ENCODE measurements around the gene KCNS1. TPM values are rescaled to one million over a fixed set of nuclear protein-coding genes. Genes with fewer than 3 reads are reported as not detected.
A peak's percentile ranks its signal among the peaks of the same experiment; 100 is the strongest.

The KCNS1 gene
- total RNA-seq, 1 donor from 2014 or later: 2.2 TPM

GRCh38 chr20:45095805-45096238 is 5.1 kb downstream of the KCNS1 start:
- H3K4me3 Mint-ChIP-seq (ENCODE audit: unreplicated experiment): no peak overlapping the region
- Histone ChIP-seq H2AFZ (ENCODE audit: low read depth, low read length) (no peak overlapping the region), H3K4me3 (ENCODE audit: insufficient read depth, low read depth, low read length) (no peak overlapping the region), H3K27me3 (ENCODE audit: insufficient read depth, low read length) (peaks cover 29% of the 10 kb centered on the region), H3K9me3 (ENCODE audit: insufficient read depth, low read depth, low read length) (no peaks in the 10 kb centered on the region), H3K9ac (ENCODE audit: low read length) (no peak overlapping the region), H3K36me3 (ENCODE audit: insufficient read depth, low read length) (no peaks in the 10 kb centered on the region), H3K4me2 (ENCODE audit: low read length) (no peak overlapping the region), H3K4me1 (ENCODE audit: insufficient read depth, low read length) (peaks cover 6% of the 10 kb centered on the region), H4K20me1 (ENCODE audit: insufficient read depth, low read length) (no peaks in the 10 kb centered on the region), H3K79me2 (ENCODE audit: insufficient read depth, low read length) (no peaks in the 10 kb centered on the region), H3K27ac (ENCODE audit: low read depth, low read length) (no peak overlapping the region)
- H3K36me3 Mint-ChIP-seq (ENCODE audit: low read depth, unreplicated experiment): peaks cover 10% of the 10 kb centered on the region
- peaks cover 1% of the 10 kb centered on the region for H3K4me1 Mint-ChIP-seq (ENCODE audit: low read depth, unreplicated experiment)
- peak; percentile 66 for TF ChIP-seq CTCF (IDR thresholded peaks at IDR 0.05; ENCODE audit: insufficient read depth, low read depth, low read length)
- no peak for TF ChIP-seq EZH2 (IDR thresholded peaks at IDR 0.05; ENCODE audit: insufficient read depth, low read length)
- DNase-seq (ENCODE audit: low read depth) (no peak), FAIRE-seq (no peak)
- no peak overlapping the region for H3K27ac Mint-ChIP-seq (ENCODE audit: unreplicated experiment)
- peaks cover 20% of the 10 kb centered on the region for H3K27me3 Mint-ChIP-seq (ENCODE audit: low read depth, unreplicated experiment)
- H3K9me3 Mint-ChIP-seq (ENCODE audit: unreplicated experiment): peaks cover 3% of the 10 kb centered on the region

GRCh38 chr20:45094864-45095574 is 5.9 kb downstream of the KCNS1 start:
- Histone ChIP-seq H3K9ac (ENCODE audit: low read length) (no peak overlapping the region), H4K20me1 (ENCODE audit: insufficient read depth, low read length) (no peaks in the 10 kb centered on the region), H3K27ac (ENCODE audit: low read depth, low read length) (no peak overlapping the region), H3K4me1 (ENCODE audit: insufficient read depth, low read length) (peaks cover 6% of the 10 kb centered on the region), H3K79me2 (ENCODE audit: insufficient read depth, low read length) (no peaks in the 10 kb centered on the region), H3K36me3 (ENCODE audit: insufficient read depth, low read length) (no peaks in the 10 kb centered on the region), H3K27me3 (ENCODE audit: insufficient read depth, low read length) (peaks cover 29% of the 10 kb centered on the region), H3K4me3 (ENCODE audit: insufficient read depth, low read depth, low read length) (no peak overlapping the region), H3K9me3 (ENCODE audit: insufficient read depth, low read depth, low read length) (no peaks in the 10 kb centered on the region), H2AFZ (ENCODE audit: low read depth, low read length) (no peak overlapping the region), H3K4me2 (ENCODE audit: low read length) (no peak overlapping the region)
- H3K27me3 Mint-ChIP-seq (ENCODE audit: low read depth, unreplicated experiment): peaks cover 16% of the 10 kb centered on the region
- DNase-seq (ENCODE audit: low read depth): no peak
- H3K9me3 Mint-ChIP-seq (ENCODE audit: unreplicated experiment): peaks cover 3% of the 10 kb centered on the region
- no peak for FAIRE-seq
- H3K4me1 Mint-ChIP-seq (ENCODE audit: low read depth, unreplicated experiment): peaks cover 7% of the 10 kb centered on the region
- no peak overlapping the region for H3K27ac Mint-ChIP-seq (ENCODE audit: unreplicated experiment)
- H3K36me3 Mint-ChIP-seq (ENCODE audit: low read depth, unreplicated experiment): peaks cover 10% of the 10 kb centered on the region
- TF ChIP-seq EZH2 (IDR thresholded peaks at IDR 0.05; ENCODE audit: insufficient read depth, low read length) (no peak), CTCF (IDR thresholded peaks at IDR 0.05; ENCODE audit: insufficient read depth, low read depth, low read length) (no peak)
- no peak overlapping the region for H3K4me3 Mint-ChIP-seq (ENCODE audit: unreplicated experiment)

GRCh38 chr20:45094201-45094600 is 6.7 kb downstream of the KCNS1 start:
- peaks cover 6% of the 10 kb centered on the region for H3K4me1 ChIP-seq (ENCODE audit: insufficient read depth, low read length)
- Mint-ChIP-seq H3K27me3 (ENCODE audit: low read depth, unreplicated experiment) (peaks cover 12% of the 10 kb centered on the region), H3K36me3 (ENCODE audit: low read depth, unreplicated experiment) (peaks cover 10% of the 10 kb centered on the region), H3K4me3 (ENCODE audit: unreplicated experiment) (no peak overlapping the region), H3K27ac (ENCODE audit: unreplicated experiment) (no peak overlapping the region), H3K9me3 (ENCODE audit: unreplicated experiment) (peaks cover 3% of the 10 kb centered on the region), H3K4me1 (ENCODE audit: low read depth, unreplicated experiment) (peaks cover 7% of the 10 kb centered on the region)
- no peak overlapping the region for H3K4me2 ChIP-seq (ENCODE audit: low read length)
- FAIRE-seq: no peak
- H3K79me2 ChIP-seq (ENCODE audit: insufficient read depth, low read length): no peaks in the 10 kb centered on the region
- no peaks in the 10 kb centered on the region for H3K9me3 ChIP-seq (ENCODE audit: insufficient read depth, low read depth, low read length)
- H3K9ac ChIP-seq (ENCODE audit: low read length): no peak overlapping the region
- no peak overlapping the region for H3K27ac ChIP-seq (ENCODE audit: low read depth, low read length)
- TF ChIP-seq CTCF (IDR thresholded peaks at IDR 0.05; ENCODE audit: insufficient read depth, low read depth, low read length) (no peak), EZH2 (IDR thresholded peaks at IDR 0.05; ENCODE audit: insufficient read depth, low read length) (no peak)
- H2AFZ ChIP-seq (ENCODE audit: low read depth, low read length): no peak overlapping the region
- H4K20me1 ChIP-seq (ENCODE audit: insufficient read depth, low read length): no peaks in the 10 kb centered on the region
- H3K4me3 ChIP-seq (ENCODE audit: insufficient read depth, low read depth, low read length): no peak overlapping the region
- DNase-seq (ENCODE audit: low read depth): no peak
- H3K27me3 ChIP-seq (ENCODE audit: insufficient read depth, low read length): peaks cover 26% of the 10 kb centered on the region
- no peaks in the 10 kb centered on the region for H3K36me3 ChIP-seq (ENCODE audit: insufficient read depth, low read length)
